ENCODE results near the gene ATP8A2. TPM values are rescaled to one million over a fixed set of nuclear protein-coding genes. Genes with fewer than 3 reads are reported as not detected.

Gene ATP8A2
- total RNA-seq, 2 experiments from 2014 or later = 0.22 to 0.24 TPM

DNA sequence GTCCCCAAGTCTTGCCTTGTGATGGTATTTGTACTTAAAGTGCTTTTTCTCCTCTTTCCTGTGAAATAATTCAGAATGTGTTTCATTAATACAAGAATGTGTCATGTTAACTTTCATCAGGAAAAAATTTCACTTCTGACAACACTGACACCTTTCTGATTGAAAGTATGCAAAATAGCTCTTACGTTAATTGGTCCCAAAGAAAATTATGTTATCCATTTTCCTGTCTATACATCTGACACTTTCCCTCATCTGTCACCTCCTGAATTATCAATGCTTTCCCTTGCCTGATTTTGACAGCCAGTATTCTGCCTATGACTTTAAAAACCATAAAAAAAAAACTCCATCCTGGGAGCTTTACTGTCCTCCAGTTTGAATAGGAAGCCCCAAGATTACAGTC is 336.5 kb downstream of the ATP8A2 start:
- intact Hi-C loops (cut with micrococcal nuclease) = no loop called here
- H3K4me1 Mint-ChIP-seq (ENCODE audit: low read depth) = no peaks in the 10 kb centered on the region
- H3K27me3 Mint-ChIP-seq (ENCODE audit: low read depth) = no peaks in the 10 kb centered on the region
- H3K9me3 Mint-ChIP-seq = no peaks in the 10 kb centered on the region
- no peak for DNase-seq
- no peak overlapping the region for H3K27ac Mint-ChIP-seq
- CTCF ChIA-PET = interaction anchor here (0.7 to 1.0 kb wide), 2 partner anchors 14 to 134 kb away, joined by 3 read pairs; no protein-coding TSS in a partner anchor
- no peak overlapping the region for H3K4me3 Mint-ChIP-seq
- H3K36me3 Mint-ChIP-seq (ENCODE audit: low read depth) = no peaks in the 10 kb centered on the region

DNA sequence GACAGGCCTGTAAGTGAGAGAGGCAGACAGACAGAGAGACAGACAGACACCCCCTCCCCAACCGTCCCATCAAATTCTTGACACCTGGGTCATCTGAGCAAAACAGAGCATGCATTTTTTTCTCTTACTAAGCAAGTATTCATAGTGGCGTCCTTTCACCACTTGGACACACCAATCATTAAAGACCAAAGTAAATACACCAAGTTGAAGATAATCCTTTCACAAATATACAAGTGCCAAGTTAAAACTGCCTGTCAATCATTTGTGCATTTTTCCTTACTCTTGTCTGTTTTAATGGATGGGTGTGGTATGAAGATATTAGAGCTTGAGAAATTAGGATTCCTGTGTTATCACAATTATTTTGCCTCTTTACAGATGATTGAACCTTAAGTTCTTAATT is 337.3 kb downstream of the ATP8A2 start:
- Mint-ChIP-seq H3K36me3 (ENCODE audit: low read depth) (no peaks in the 10 kb centered on the region), H3K4me3 (no peak overlapping the region), H3K9me3 (no peaks in the 10 kb centered on the region), H3K27ac (no peak overlapping the region), H3K4me1 (ENCODE audit: low read depth) (no peaks in the 10 kb centered on the region), H3K27me3 (ENCODE audit: low read depth) (no peaks in the 10 kb centered on the region)
- CTCF ChIA-PET = no interaction called here
- intact Hi-C loops (cut with micrococcal nuclease) = no loop called here
- no peak for DNase-seq

DNA sequence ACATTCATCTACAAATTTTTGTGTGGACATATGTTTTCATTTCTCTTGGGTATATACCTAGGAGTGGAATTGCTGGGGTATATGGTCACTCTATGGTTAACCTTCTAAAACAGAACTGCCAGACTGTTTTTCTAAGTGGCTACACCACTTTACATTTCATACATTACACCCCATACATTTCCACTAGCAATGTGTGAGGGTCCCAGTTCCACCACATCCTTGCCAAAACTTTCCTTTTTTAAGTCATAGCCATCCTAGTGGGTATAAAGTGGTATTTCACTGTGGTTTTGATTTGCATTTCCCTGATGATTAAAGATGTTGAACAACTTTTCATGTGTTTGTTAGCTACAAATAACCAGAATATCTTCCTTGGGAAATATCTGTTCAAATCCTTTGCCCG is 344.0 kb downstream of the ATP8A2 start:
- H3K27ac Mint-ChIP-seq = no peak overlapping the region
- H3K4me3 Mint-ChIP-seq = no peak overlapping the region
- H3K27me3 Mint-ChIP-seq (ENCODE audit: low read depth) = peaks cover 3% of the 10 kb centered on the region
- no peaks in the 10 kb centered on the region for H3K36me3 Mint-ChIP-seq (ENCODE audit: low read depth)
- CTCF ChIA-PET = no interaction called here
- H3K4me1 Mint-ChIP-seq (ENCODE audit: low read depth) = no peaks in the 10 kb centered on the region
- no peak for DNase-seq
- peaks cover 5% of the 10 kb centered on the region for H3K9me3 Mint-ChIP-seq
- intact Hi-C loops (cut with micrococcal nuclease) = no loop called here

DNA sequence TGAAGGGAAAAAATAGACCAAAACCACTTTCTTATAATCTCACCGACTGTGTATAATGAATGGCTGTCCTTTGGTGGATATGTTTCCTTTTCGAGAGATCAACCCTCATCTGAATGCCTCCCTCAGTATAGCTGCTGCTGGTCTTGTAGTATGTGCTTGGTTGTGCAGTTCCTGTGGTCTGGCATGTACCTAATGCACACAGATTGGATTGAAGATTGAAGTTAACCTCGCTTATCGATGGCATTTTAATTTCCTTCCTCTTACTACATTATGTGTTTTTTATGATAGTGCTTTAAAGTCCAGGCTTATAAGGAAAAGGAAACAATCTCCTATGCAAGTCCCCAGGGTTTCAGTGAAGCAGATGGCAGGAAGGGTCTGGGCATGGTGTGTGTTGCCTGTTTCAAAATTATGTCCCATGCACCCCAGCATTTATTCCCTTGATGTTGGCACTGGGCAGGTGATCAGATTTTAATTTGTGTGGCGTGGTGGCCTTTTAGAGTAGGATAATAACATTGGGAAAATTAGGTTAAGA is 346.0 kb downstream of the ATP8A2 start:
- no peak for DNase-seq
- CTCF ChIA-PET = no interaction called here
- H3K27me3 Mint-ChIP-seq (ENCODE audit: low read depth) = peaks cover 3% of the 10 kb centered on the region
- H3K9me3 Mint-ChIP-seq = peaks cover 5% of the 10 kb centered on the region
- H3K36me3 Mint-ChIP-seq (ENCODE audit: low read depth) = no peaks in the 10 kb centered on the region
- H3K4me1 Mint-ChIP-seq (ENCODE audit: low read depth) = no peaks in the 10 kb centered on the region
- intact Hi-C loops (cut with micrococcal nuclease) = no loop called here
- no peak overlapping the region for H3K27ac Mint-ChIP-seq
- no peak overlapping the region for H3K4me3 Mint-ChIP-seq

DNA sequence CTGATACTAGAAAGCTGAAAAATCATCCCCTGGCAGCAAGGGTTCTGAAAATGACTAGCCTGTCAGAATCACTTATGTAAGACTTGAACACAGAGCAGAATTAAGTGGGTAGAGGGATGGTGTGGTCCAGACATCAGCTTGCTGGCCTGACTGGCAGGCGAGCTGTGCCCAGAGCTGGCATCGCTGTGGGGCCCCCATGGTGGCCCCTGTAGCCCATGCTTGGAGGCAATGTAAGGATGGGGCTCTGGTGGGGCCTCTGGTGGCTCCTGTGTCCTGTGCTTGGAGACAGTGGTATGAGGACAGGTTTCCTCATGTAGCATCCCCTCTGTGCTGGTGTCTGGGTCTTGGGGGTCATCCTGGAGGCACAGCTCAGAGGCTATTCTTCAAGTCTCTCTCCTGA is 347.9 kb downstream of the ATP8A2 start:
- Mint-ChIP-seq H3K27me3 (ENCODE audit: low read depth) (peaks cover 3% of the 10 kb centered on the region), H3K9me3 (peaks cover 5% of the 10 kb centered on the region), H3K36me3 (ENCODE audit: low read depth) (no peaks in the 10 kb centered on the region), H3K4me3 (no peak overlapping the region), H3K4me1 (ENCODE audit: low read depth) (peaks cover 3% of the 10 kb centered on the region), H3K27ac (no peak overlapping the region)
- DNase-seq = no peak
- CTCF ChIA-PET = interaction anchor here (0.7 kb wide), 2 partner anchors 13 to 212 kb away, joined by 3 read pairs; no protein-coding TSS in a partner anchor
- intact Hi-C loops (cut with micrococcal nuclease) = no loop called here

DNA sequence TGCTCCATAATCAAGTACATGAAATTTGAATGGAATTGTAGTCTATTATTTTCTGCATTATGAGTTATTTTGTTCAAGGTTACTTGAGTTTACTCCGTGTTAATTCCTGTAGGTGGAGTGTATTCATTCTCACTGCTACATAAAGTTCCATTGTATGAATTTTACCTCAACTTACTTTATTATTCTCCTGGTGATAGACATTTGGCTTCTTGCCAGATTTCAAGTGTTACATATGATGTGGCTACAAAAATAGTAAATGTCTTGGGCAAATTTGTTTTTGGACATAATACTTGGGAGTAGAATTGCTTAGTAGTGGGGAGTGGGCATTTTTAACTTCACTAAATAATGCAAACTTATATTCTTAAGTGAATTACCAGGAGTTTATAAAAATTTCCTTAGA is 351.1 kb downstream of the ATP8A2 start:
- Mint-ChIP-seq H3K4me1 (ENCODE audit: low read depth) (peaks cover 5% of the 10 kb centered on the region), H3K9me3 (no peaks in the 10 kb centered on the region), H3K4me3 (no peak overlapping the region), H3K27ac (no peak overlapping the region), H3K27me3 (ENCODE audit: low read depth) (no peaks in the 10 kb centered on the region), H3K36me3 (ENCODE audit: low read depth) (no peaks in the 10 kb centered on the region)
- CTCF ChIA-PET = no interaction called here
- intact Hi-C loops (cut with micrococcal nuclease) = no loop called here
- DNase-seq = no peak

DNA sequence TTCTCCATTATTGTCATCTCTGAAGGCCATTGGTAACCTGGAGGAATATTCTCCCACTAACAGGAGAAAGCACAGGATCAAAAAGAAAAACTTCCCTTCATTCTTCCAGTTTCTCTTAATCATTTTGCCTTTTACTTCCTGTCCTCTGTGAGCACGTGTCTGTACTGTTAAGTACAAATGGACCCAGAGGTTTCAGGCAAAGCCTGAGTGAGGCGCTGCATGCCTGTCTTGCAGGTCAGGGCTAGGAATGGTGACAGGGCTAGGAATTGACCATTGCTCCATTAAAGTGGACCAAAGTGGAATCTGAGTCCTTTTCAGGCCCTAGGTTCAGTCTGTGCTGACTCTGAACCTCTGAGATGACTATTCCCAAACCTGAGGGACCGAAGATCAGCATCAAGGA is 353.3 kb downstream of the ATP8A2 start:
- intact Hi-C loops (cut with micrococcal nuclease) = no loop called here
- CTCF ChIA-PET = interaction anchor here (0.9 kb wide), 1 partner anchor 337 kb away, joined by 3 read pairs; no protein-coding TSS in a partner anchor
- no peak for DNase-seq
- no peak overlapping the region for H3K27ac Mint-ChIP-seq
- H3K36me3 Mint-ChIP-seq (ENCODE audit: low read depth) = no peaks in the 10 kb centered on the region
- H3K9me3 Mint-ChIP-seq = no peaks in the 10 kb centered on the region
- peaks cover 2% of the 10 kb centered on the region for H3K27me3 Mint-ChIP-seq (ENCODE audit: low read depth)
- no peak overlapping the region for H3K4me3 Mint-ChIP-seq
- peaks cover 5% of the 10 kb centered on the region for H3K4me1 Mint-ChIP-seq (ENCODE audit: low read depth)

DNA sequence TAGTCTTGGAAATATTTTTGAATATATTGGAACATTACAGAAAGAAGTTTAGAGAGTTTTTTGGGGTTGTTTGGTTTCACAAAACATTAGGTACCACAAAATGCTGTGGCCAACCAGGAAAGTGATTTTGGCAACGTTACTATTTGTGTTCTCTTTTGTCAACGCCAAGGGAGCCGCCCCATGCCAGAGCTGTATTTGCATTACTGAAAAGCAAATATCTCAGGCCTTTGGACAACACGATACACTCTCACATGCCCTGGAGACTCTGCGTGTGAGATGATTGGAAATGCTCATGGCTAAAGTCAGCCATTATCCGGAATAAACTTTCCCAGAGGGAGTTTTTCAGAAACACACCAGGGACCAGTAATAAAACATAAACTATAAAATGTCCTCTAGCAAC is 355.5 kb downstream of the ATP8A2 start:
- intact Hi-C loops (cut with micrococcal nuclease) = no loop called here
- DNase-seq = no peak
- Mint-ChIP-seq H3K36me3 (ENCODE audit: low read depth) (no peaks in the 10 kb centered on the region), H3K27me3 (ENCODE audit: low read depth) (peaks cover 2% of the 10 kb centered on the region), H3K9me3 (no peaks in the 10 kb centered on the region), H3K4me1 (ENCODE audit: low read depth) (peaks cover 5% of the 10 kb centered on the region), H3K4me3 (no peak overlapping the region), H3K27ac (no peak overlapping the region)
- CTCF ChIA-PET = interaction anchor here (0.6 kb wide), 1 partner anchor 281 kb away, joined by 3 read pairs; no protein-coding TSS in a partner anchor

DNA sequence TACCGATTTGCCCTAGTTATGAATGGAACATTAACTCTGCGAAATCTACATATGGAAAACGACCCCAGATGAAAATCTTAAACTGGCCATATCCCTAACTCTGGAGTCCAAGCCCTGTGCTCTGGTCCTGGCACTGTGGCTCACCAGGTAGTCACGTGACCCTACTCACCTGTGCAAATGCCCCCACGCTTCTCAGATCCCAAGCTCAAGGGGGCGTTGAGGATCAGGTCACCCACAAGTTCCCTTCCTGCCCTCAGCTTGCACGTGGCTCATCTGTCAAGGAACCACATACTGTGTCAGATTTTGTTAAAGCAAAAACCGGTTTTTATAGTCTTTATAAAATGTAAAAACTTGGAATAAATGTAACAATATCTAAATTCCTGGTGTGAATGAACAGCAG is 356.0 kb downstream of the ATP8A2 start:
- intact Hi-C loops (cut with micrococcal nuclease) = no loop called here
- Mint-ChIP-seq H3K9me3 (no peaks in the 10 kb centered on the region), H3K36me3 (ENCODE audit: low read depth) (no peaks in the 10 kb centered on the region), H3K27me3 (ENCODE audit: low read depth) (peaks cover 2% of the 10 kb centered on the region), H3K4me1 (ENCODE audit: low read depth) (peaks cover 5% of the 10 kb centered on the region), H3K4me3 (no peak overlapping the region), H3K27ac (no peak overlapping the region)
- CTCF ChIA-PET = no interaction called here
- no peak for DNase-seq

DNA sequence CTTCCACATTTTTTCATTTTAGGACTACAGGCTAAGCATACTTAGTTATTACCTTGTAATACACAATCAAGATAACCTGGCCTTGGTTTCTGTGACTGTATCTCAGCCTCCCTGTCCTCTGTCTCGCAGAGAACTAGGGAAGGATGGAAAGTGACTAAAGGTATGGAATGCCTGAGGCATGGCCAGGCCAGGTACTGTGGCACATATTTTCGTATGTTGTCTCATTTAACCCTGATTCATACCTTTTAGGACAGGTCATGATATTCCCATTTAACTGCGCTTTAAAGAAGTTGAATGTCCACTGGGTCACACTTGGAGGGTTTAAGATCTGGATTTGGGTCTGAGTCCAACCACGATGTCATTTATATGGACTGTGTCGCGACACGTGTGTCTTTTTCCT is 357.4 kb downstream of the ATP8A2 start:
- no peak overlapping the region for H3K27ac Mint-ChIP-seq
- CTCF ChIA-PET = no interaction called here
- no peak overlapping the region for H3K4me3 Mint-ChIP-seq
- no peaks in the 10 kb centered on the region for H3K36me3 Mint-ChIP-seq (ENCODE audit: low read depth)
- DNase-seq = no peak
- peaks cover 10% of the 10 kb centered on the region for H3K4me1 Mint-ChIP-seq (ENCODE audit: low read depth)
- no peaks in the 10 kb centered on the region for H3K9me3 Mint-ChIP-seq
- intact Hi-C loops (cut with micrococcal nuclease) = no loop called here
- peaks cover 2% of the 10 kb centered on the region for H3K27me3 Mint-ChIP-seq (ENCODE audit: low read depth)

DNA sequence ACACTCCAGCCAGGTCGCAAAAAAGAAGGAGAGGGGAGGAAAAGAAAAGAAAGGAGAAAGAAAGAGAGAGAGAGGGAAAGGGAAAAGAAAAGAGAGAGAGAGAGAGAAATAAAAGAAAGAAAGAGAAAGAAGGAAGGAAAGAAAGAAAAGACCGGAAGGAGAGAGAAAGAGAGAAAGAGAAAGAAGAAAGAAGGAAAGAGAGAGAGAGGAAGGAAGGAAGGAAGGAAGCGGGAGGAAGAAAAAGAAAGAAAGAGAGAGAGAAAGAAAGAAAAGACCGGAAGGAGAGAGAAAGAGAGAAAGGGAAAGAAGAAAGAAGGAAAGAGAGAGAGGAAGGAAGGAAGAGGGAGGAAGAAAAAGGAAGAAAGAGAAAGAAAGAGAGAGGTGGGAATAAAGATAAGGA is 359.3 kb downstream of the ATP8A2 start:
- H3K36me3 Mint-ChIP-seq (ENCODE audit: low read depth) = no peaks in the 10 kb centered on the region
- H3K9me3 Mint-ChIP-seq = no peaks in the 10 kb centered on the region
- CTCF ChIA-PET = interaction anchor here (0.5 kb wide), 1 partner anchor 306 kb away, joined by 4 read pairs; no protein-coding TSS in a partner anchor
- DNase-seq = no peak
- H3K4me3 Mint-ChIP-seq = no peak overlapping the region
- H3K27me3 Mint-ChIP-seq (ENCODE audit: low read depth) = peaks cover 2% of the 10 kb centered on the region
- H3K27ac Mint-ChIP-seq = no peak overlapping the region
- intact Hi-C loops (cut with micrococcal nuclease) = no loop called here
- peaks cover 6% of the 10 kb centered on the region for H3K4me1 Mint-ChIP-seq (ENCODE audit: low read depth)

DNA sequence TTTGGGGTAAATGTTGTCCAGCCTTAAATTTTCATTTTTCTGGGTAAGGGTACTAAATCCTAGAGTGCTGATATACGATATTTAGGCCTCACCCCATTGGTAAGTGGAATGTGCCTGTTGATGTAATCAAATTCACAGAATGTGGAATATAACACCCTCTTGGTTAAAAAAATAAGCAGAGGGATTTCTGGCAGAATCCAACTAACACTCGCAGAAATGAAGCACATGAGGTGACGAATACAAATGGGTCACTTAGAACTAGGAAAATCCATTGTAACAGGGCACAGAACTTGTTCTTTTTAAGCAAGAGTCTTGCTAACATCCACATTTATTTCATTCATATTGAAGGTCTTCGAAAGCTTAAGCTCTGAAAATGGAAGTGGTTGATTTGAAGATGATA is 359.8 kb downstream of the ATP8A2 start:
- CTCF ChIA-PET = no interaction called here
- H3K9me3 Mint-ChIP-seq = no peaks in the 10 kb centered on the region
- peaks cover 2% of the 10 kb centered on the region for H3K27me3 Mint-ChIP-seq (ENCODE audit: low read depth)
- DNase-seq = no peak
- no peak overlapping the region for H3K27ac Mint-ChIP-seq
- H3K4me1 Mint-ChIP-seq (ENCODE audit: low read depth) = peaks cover 6% of the 10 kb centered on the region
- no peaks in the 10 kb centered on the region for H3K36me3 Mint-ChIP-seq (ENCODE audit: low read depth)
- intact Hi-C loops (cut with micrococcal nuclease) = no loop called here
- H3K4me3 Mint-ChIP-seq = no peak overlapping the region

DNA sequence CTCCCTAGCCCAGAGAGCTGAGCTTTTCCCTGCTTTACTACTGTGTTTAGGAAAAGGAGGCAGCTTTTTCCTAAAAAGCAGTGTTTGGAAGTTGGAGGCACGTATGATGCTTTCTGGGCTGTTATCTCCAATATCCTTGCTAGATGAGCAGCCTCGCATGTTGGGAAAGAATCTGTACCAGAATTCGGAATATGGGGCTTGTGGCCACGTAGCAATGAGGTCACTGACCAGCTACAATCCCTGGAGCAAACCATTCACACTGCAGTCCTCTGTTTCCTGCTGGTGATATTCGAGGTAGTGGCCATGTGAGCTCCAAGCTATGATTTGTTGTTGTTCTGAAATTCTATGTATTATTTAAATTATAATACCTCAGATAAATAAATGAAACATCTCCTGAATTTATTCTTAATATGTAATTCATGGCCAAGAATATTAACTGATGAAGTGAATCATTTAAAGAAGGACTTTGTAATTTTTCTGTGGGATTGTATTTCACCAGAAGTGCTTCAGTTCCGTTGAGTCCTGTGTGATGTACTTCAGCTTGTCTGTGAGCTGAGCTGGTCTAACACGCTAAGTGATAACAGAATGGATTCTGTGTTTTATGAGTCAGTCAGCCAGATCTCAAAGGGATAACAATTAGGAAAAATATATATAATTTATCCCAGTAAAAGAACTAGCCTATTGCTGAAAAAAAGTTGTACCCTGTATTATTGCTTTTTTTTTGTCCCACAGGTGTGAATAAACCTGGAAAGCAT is 360.5 kb downstream of the ATP8A2 start:
- CTCF ChIA-PET = interaction anchor here (0.6 kb wide), 1 partner anchor 281 kb away, joined by 3 read pairs; no protein-coding TSS in a partner anchor
- no peak overlapping the region for H3K4me3 Mint-ChIP-seq
- peaks cover 2% of the 10 kb centered on the region for H3K27me3 Mint-ChIP-seq (ENCODE audit: low read depth)
- DNase-seq = no peak
- no peak overlapping the region for H3K27ac Mint-ChIP-seq
- H3K4me1 Mint-ChIP-seq (ENCODE audit: low read depth) = peaks cover 9% of the 10 kb centered on the region
- intact Hi-C loops (cut with micrococcal nuclease) = no loop called here
- H3K36me3 Mint-ChIP-seq (ENCODE audit: low read depth) = no peaks in the 10 kb centered on the region
- no peaks in the 10 kb centered on the region for H3K9me3 Mint-ChIP-seq

Measured in activated naive CD4-positive, alpha-beta T cell treated with anti-CD3 and anti-CD28 coated beads for 36 hours (primary cell).